HG02798 (cell line): ENCODE results near the gene RTN4IP1.
"Not testable (repeated sequence)": the region's sequence is repeated elsewhere in the genome, so short reads cannot be mapped to it uniquely, and the experiment has no call there.

Experiments used
- ATAC-seq: cut with Tn5 transposase; IDR thresholded peaks from one replicate; pipeline ENCODE4 v1.9.1; 2021; ENCODE audit warnings: mild to moderate bottlenecking; ENCODE audit not compliant: unreplicated experiment, poor library complexity

RTN4IP1 gene

GRCh38 chr6:106591111-106591825 is 38.0 kb downstream of the RTN4IP1 start:
- ATAC-seq: no peak

- not testable (repeated sequence) for ATAC-seq
These were observed 40.4 kb downstream of the RTN4IP1 start for GRCh38 chr6:106588937-106589336.

- ATAC-seq: no peak
These were observed 42.4 kb downstream of the RTN4IP1 start for GRCh38 chr6:106586815-106587415.

DNA sequence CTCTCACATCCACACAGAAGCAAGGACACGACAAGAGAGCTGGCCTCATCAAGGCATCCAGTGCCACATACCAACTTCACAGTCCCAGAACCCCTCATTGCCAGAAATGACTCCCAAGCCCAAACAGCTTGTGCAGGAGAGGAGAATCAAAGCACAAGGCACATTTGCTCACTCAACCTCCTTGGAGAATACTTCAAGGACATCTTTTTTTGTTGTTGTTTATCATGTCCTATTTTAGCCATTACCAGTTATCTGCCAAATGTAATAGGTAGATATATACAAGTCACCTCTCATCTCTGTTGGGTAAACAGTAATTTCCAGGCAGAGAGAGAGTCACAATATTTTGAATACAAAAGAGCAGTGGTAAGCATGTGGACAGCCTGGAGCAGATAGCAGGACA is 47.8 kb downstream of the RTN4IP1 start:
- no peak for ATAC-seq

- no peak for ATAC-seq
These were observed 50.0 kb downstream of the RTN4IP1 start for GRCh38 chr6:106579281-106579680.

- ATAC-seq: no peak
These were observed 54.4 kb downstream of the RTN4IP1 start for GRCh38 chr6:106574741-106575458.

DNA sequence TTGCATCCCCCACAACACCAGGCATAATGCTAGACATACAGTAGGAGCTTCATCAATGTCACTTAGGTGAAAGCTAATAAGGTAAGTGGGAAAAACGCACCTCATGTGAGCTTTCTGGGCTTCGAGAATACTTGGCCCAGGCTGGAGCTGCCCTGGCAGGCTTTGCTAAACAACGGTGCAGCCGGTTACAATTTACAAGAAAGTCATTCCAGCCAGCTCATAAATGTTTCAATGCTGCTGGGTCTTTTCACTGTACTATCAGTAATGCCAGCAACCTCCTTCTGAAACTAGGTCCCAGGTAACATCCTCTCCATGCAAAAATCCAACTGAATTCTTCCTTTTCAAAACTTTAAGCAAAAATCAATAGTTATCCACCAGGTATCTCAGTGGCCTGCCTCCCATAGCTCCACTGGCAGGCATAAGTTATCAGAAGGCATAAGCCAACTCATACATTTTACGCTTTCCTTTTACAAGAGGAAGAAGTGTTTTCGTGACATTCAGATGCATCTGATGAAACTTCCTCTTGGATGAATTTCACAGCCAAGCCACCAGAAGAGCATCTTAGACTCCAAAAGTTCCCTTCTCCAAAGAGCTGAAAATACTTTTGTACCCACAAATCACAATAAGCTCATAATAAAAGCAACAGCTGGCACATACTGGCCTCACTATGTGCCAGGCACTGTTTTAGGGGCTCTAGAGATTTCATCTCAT is 56.3 kb downstream of the RTN4IP1 start:
- no peak for ATAC-seq

DNA sequence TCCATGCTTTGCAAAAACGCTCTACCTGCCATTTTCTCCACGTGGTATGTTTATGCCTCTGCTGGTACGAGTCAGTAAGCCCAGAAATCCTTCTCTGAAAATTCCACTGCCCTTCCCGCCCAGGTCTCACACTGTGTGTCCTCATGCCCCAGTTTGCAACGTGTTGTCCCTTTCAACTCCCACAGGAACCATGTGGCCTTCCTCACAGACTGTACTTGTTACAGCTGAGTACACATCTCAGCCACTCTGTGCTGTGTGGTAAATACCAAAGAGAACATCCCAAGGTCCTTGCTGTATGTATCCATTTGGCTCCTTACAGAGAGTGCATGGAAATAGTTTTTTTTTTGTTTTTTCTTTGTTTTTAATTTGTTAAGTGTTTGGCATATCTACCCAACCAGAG is 56.9 kb downstream of the RTN4IP1 start:
- no peak for ATAC-seq

DNA sequence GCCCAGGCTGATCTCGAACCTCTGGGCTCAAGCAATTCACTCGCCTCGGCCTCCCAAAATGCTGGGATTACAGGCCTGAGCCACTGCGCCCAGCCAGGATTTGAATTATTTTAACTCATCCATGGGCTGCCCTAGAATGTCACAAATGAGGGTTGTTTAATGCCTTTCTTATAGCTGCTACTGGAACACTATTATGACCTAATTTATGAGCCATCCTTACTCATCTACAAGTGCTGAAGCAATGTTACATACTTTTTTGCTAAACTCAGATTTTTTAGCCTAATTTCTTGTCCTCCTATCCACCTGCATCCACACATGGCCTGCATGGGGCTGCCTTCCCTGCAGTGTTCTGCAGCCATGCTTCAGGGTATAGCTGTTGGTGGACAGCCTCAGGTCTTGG is 59.9 kb downstream of the RTN4IP1 start:
- ATAC-seq: no peak

DNA sequence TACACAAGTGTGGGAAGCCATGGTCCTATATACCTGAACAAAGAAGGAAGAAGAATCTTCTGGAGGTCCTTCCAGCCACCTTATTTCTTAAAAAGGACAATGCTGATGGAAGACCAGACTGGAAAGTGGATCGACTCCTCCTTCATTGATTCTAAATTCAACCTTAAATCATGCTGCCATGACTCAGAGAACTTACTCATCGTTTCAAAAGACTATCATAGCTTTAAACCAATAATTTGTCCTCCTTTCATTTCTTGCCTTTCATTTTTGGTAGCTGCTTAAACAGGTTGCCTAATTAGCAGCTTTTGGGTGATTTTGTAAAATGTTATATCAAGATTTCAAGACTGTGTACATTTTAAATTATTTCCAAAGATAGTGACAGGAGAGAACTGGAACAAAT is 60.8 kb downstream of the RTN4IP1 start:
- ATAC-seq: no peak

- no peak for ATAC-seq
These were observed 64.8 kb downstream of the RTN4IP1 start for GRCh38 chr6:106564476-106564875.

DNA sequence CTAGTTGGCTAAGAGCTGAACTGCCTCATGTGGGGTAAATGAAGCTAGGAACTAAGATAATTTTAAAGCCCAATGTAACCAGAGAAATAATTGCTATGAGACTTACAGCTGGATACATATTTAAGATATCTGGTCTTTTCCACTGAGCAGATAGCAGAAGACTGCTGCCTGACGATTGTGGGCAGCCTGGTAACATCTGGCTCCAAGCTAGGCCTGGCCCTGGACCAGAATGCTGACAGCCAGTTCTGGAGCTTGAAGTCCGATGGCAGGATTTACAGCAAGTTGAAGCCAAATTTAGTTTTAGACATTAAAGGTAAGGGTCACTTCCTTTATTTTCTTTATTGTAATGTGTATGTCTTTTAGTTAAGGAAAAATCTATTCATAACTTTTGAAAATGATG is 65.7 kb downstream of the RTN4IP1 start:
- no peak for ATAC-seq

- ATAC-seq: no peak
These were observed 67.5 kb downstream of the RTN4IP1 start for GRCh38 chr6:106561686-106562405.

DNA sequence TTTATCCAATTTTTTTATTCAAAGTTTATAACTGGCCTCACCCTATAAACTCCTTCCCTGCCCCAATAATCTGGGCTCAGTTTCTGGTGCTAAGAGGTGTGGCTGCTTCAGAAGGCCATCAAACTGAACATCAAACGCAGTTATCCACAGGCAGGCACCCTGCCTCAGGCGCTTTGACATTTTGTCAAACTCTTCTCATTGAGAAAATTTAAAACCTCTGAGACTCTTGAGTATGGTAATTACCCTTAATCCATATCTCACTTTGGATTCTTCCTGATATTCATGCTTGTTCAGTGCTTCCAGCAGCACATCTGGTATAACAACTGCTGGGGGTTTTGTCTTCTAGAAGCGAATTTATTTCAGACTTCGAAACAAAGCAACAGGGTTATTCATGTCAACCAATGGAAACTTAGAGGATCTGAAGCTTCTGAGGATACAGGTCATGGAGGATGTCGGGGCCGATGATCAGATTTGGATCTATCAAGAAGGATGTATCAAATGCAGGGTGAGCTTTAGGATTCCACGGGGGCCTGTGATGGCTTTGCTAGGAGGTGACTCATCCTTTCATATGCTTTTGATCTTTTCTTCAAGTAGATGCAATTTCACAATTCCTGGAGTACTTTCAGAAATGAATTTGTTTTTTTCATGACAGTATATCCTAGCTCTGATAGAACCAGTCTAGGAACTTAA is 68.2 kb downstream of the RTN4IP1 start:
- ATAC-seq: no peak

DNA sequence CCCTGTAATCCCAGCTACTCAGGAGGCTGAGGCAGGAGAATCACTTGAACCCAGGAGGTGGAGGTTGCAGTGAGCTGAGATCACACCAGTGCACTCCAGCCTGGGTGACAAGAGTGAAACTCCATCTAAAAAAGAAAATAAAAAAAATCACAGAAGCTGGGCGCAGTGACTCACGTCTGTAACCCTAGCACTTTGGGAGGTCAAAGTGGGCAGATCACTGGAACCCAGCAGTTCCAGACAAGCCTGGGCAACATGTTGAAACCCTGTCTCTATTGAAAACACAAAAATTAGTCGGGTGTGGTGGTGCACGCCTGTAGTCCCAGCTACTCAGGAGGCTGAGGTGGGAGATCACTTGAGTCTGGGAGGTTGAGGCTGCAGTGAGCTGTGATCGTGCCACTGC is 69.6 kb downstream of the RTN4IP1 start:
- ATAC-seq: not testable (repeated sequence)

GRCh38 chr6:106558364-106558763 is 70.9 kb downstream of the RTN4IP1 start:
- no peak for ATAC-seq

DNA sequence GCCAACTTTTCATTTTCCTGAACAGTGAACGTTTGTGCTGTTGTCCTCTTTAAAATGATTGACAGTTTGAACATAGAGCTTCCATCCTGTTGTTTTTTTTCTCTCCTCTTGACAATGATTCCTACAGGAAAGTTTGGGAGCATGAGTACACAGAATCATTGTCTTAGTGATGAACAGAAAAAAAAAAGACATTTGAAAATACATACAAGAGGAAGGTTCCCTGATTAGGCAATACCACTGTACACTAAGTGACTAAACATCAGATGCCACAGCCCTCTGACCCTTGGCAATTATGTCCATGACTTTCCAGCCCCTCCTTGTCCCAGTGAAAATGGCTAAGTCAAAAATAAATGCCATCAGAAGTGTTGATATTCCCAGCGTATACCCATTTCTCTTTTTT is 71.5 kb downstream of the RTN4IP1 start:
- no peak for ATAC-seq

DNA sequence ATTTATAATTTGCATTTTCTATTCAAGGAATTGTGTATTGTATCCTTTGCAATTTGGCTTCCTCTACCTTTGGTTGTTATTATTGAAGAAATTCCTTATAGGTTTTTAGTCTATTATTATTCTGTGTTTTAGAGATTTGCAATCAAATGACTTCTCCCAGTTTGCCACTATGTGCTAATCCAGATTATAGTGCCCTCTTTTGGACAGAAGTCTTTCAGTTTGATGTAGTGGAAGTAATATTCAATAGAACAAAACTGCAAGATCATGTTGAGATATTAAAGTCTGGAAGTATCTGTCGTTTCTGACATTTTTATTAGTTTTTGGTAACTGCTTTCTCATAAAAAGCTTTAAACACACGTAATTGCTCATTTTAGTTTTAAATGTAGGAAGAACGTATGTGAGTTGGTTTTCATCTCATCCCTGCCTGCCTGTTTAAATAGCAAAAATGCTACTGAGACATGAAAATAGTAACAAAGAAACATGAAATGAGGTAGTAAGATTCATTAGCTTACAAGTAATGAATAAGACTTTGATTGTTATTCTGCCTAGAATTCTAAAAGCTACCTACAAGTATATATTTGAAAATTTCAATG is 72.8 kb downstream of the RTN4IP1 start:
- no peak for ATAC-seq

DNA sequence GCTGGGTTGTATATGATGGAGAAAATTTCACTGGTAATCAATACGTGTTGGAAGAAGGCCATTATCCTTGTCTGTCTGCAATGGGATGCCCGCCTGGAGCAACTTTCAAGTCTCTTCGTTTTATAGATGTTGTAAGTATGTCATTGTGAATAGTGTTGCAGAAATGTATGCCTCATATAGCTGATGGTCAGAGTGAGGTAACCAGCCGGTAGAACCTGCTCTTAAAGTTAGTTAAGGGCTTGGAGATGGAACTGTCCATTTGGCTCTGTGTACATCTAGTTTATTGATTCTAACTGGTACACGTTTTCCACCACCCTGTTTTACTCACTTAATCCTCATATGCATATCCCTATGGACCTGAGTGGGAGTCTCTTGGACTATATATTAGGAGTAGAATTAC is 73.5 kb downstream of the RTN4IP1 start:
- no peak for ATAC-seq
